ENCODE measurements around the gene TYROBP.
"Not testable (repeated sequence)": the region's sequence is repeated elsewhere in the genome, so short reads cannot be mapped to it uniquely, and the experiment has no call there.

The TYROBP gene

DNA sequence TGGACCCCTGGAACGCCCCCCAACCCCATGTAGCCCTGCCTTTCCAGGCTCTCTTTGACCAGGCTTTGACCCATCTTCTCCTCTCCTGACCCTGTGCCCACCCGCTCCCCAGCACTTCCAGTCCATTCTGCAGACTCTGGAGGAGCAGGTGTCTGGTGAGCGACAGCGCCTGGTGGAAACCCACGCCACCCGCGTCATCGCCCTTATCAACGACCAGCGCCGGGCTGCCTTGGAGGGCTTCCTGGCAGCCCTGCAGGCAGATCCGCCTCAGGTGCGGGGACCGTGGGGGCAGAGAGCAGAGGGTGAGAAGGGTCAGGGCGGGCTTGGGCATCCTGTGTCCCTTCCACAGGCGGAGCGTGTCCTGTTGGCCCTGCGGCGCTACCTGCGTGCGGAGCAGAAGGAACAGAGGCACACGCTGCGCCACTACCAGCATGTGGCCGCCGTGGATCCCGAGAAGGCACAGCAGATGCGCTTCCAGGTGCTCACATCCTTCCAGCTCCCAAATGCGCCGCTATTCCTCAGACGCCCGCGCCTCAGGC is 33.6 kb downstream of the TYROBP start:
- Histone ChIP-seq H3K36me3 (ENCODE audit: control insufficient read depth, insufficient read depth, low read length) (no peaks in the 10 kb centered on the region), H3K27me3 (ENCODE audit: control insufficient read depth, insufficient read depth, low read length) (peaks cover 28% of the 10 kb centered on the region)

DNA sequence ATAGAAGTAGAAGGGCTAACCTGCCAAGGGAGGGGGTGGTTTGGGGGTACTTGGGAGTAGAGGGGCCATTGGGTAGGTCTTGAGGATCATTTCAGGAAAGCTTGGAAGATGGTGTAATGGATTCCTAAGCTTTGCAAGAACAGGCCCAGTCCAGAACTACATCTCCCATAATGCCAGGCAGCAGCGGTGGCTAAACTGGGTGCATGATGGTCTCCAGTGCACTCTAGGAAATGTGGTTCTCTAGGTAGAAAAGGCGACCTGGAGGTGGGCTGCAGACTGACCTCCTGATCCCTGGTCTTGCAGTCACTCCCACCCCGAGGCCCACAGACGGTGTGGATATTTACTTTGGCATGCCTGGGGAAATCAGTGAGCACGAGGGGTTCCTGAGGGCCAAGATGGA is 35.9 kb downstream of the TYROBP start:
- Histone ChIP-seq H3K4me1 (ENCODE audit: control insufficient read depth, insufficient read depth, low read length) (peaks cover 16% of the 10 kb centered on the region), H3K9ac (ENCODE audit: low read length) (no peak overlapping the region), H3K27me3 (ENCODE audit: control insufficient read depth, insufficient read depth, low read length) (peaks cover 32% of the 10 kb centered on the region), H3K9me3 (ENCODE audit: control insufficient read depth, low read length) (no peaks in the 10 kb centered on the region), H3K4me3 (ENCODE audit: low read length) (no peak overlapping the region), H3K36me3 (ENCODE audit: control insufficient read depth, insufficient read depth, low read length) (no peaks in the 10 kb centered on the region)

More for the DNA sequence above, 33.6 kb downstream of the TYROBP start:
- H3K9me3 ChIP-seq (ENCODE audit: control insufficient read depth, low read length), result no peaks in the 10 kb centered on the region
- H3K9ac ChIP-seq (ENCODE audit: low read length), result no peak overlapping the region
- peaks cover 7% of the 10 kb centered on the region for H3K4me1 ChIP-seq (ENCODE audit: control insufficient read depth, insufficient read depth, low read length)
- no peak overlapping the region for H3K4me3 ChIP-seq (ENCODE audit: low read length)

DNA sequence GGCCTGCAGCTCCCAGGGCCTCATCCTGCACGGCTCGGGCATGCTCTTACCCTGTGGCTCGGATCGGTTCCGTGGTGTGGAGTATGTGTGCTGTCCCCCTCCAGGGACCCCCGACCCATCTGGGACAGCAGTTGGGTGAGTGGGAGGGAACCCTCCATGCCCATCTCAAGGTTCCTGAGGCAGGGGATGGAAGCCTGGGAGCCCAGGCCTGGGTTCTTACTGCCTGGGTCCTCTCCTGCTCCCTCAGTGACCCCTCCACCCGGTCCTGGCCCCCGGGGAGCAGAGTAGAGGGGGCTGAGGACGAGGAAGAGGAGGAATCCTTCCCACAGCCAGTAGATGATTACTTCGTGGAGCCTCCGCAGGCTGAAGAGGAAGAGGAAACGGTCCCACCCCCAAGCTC is 36.5 kb downstream of the TYROBP start:
- Histone ChIP-seq H3K9ac (ENCODE audit: low read length) (no peak overlapping the region), H3K4me1 (ENCODE audit: control insufficient read depth, insufficient read depth, low read length) (peaks cover 16% of the 10 kb centered on the region), H3K4me3 (ENCODE audit: low read length) (no peak overlapping the region), H3K36me3 (ENCODE audit: control insufficient read depth, insufficient read depth, low read length) (no peaks in the 10 kb centered on the region), H3K27me3 (ENCODE audit: control insufficient read depth, insufficient read depth, low read length) (peaks cover 32% of the 10 kb centered on the region), H3K9me3 (ENCODE audit: control insufficient read depth, low read length) (no peaks in the 10 kb centered on the region)

DNA sequence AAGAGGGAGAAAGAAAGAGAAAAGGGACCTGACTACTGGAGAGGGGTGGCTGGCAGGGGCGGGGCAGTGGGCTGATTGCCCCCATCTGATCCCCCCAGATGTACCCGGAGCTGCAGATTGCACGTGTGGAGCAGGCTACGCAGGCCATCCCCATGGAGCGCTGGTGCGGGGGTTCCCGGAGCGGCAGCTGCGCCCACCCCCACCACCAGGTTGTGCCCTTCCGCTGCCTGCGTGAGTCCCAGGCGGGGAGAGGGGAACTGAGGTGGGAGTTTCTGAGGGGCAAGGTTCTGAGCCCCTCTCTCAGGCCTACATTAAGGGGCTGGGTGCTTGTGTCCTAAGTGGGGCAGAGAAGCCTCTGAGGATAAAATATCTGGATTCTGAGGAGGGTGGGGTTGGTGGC is 37.3 kb downstream of the TYROBP start:
- no peak overlapping the region for H3K9ac ChIP-seq (ENCODE audit: low read length)
- no peaks in the 10 kb centered on the region for H3K9me3 ChIP-seq (ENCODE audit: control insufficient read depth, low read length)
- H3K4me1 ChIP-seq (ENCODE audit: control insufficient read depth, insufficient read depth, low read length), result peaks cover 16% of the 10 kb centered on the region
- no peaks in the 10 kb centered on the region for H3K36me3 ChIP-seq (ENCODE audit: control insufficient read depth, insufficient read depth, low read length)
- H3K4me3 ChIP-seq (ENCODE audit: low read length), result no peak overlapping the region
- peaks cover 32% of the 10 kb centered on the region for H3K27me3 ChIP-seq (ENCODE audit: control insufficient read depth, insufficient read depth, low read length)

DNA sequence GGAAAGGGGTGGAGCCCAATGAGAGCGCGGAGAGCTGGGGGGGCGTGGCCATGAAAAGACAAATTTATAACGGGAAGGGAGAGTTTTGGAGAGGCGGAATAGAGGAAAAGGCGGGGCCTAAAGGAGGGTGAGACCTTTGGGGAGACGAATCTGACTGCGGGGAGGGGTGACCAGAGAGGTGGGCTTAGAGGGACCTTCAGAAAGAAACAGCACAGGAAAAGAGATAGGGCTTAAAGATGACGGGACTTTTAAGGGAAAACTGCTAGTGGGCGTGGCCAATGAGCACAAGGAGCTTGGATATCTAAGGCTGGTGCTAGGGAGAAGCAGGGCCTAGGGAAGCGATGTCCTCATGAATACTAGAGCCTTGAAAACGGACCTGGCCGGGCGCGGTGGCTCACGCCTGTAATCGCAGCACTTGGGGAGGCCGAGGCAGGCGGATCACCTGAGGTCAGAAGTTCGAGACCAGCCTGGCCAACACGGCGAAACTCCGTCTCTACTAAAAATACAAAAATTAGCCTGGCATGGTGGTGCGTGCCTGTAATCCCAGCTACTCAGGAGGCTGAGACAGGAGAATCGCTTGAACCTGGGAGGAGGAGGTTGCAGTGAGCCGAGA is 37.9 kb downstream of the TYROBP start:
- H3K9me3 ChIP-seq (ENCODE audit: control insufficient read depth, low read length); H3K36me3 ChIP-seq (ENCODE audit: control insufficient read depth, insufficient read depth, low read length); H3K9ac ChIP-seq (ENCODE audit: low read length); H3K4me3 ChIP-seq (ENCODE audit: low read length): not testable (repeated sequence)
- Histone ChIP-seq H3K27me3 (ENCODE audit: control insufficient read depth, insufficient read depth, low read length) (peaks cover 32% of the 10 kb centered on the region), H3K4me1 (ENCODE audit: control insufficient read depth, insufficient read depth, low read length) (peaks cover 16% of the 10 kb centered on the region)

DNA sequence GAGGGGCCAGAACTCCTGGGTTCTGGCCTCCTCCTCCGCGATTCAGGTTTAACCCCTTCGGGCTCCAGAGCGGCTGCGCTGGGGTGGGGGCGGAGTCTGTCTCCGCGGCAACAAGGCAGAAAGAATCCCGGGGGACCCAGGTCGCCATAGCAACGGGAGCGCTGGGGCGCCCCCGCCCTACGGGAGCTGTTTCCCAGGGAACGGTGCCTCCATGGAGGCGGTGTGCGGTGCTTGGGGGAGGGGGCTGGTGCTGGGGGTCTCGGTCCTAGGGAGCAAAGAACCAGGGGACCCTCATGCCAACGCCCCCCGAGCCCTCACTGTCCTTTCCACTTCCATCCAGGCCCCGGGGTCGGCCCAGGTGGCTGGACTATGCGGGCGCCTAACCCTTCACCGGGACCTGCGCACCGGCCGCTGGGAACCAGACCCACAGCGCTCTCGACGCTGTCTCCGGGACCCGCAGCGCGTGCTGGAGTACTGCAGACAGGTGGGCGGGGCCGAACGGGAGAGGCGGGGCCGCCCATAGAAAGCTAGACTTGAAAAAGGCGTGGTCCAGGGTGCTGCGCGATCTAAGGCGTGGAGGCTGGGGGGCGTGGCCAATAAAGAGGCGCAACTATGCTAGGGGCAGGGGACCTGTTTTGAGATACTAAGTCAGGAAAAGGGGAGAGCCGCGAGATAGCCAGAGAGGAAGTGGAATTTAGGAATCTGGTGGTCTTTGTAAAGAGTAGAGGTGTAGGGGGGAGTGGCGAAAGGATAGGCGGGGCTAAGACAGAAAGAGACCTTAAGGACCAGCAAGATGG is 38.6 kb downstream of the TYROBP start:
- Histone ChIP-seq H3K36me3 (ENCODE audit: control insufficient read depth, insufficient read depth, low read length) (no peaks in the 10 kb centered on the region), H3K27me3 (ENCODE audit: control insufficient read depth, insufficient read depth, low read length) (peaks cover 32% of the 10 kb centered on the region), H3K9me3 (ENCODE audit: control insufficient read depth, low read length) (no peaks in the 10 kb centered on the region), H3K9ac (ENCODE audit: low read length) (no peak overlapping the region), H3K4me3 (ENCODE audit: low read length) (no peak overlapping the region), H3K4me1 (ENCODE audit: control insufficient read depth, insufficient read depth, low read length) (peaks cover 16% of the 10 kb centered on the region)

DNA sequence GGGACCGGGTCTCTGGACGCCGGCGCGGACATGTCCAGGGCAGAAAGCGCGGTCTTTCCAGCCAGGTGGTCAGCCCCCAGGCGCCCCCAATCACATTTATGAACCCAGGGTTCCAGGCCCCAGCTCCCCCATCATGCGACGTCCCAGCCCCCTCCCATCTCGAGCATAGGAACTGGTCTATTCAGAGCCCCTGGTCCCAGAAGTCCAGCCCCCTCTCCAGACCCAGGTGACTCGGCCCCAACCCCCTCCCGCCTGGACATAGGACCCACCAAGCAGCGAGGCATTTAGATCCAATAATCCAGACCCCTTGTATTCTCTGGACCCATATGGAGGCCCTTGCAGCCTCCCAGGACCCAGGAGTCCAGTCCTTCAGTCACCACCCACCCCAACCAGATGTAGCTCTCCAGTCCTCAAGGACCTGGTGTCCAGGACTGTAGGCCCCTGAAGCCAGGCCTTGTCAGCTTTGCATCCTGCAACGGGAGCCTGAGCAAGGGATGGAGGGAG is 39.2 kb downstream of the TYROBP start:
- Histone ChIP-seq H3K9me3 (ENCODE audit: control insufficient read depth, low read length) (no peaks in the 10 kb centered on the region), H3K36me3 (ENCODE audit: control insufficient read depth, insufficient read depth, low read length) (no peaks in the 10 kb centered on the region), H3K4me3 (ENCODE audit: low read length) (no peak overlapping the region), H3K9ac (ENCODE audit: low read length) (no peak overlapping the region), H3K4me1 (ENCODE audit: control insufficient read depth, insufficient read depth, low read length) (peaks cover 16% of the 10 kb centered on the region), H3K27me3 (ENCODE audit: control insufficient read depth, insufficient read depth, low read length) (peaks cover 32% of the 10 kb centered on the region)

DNA sequence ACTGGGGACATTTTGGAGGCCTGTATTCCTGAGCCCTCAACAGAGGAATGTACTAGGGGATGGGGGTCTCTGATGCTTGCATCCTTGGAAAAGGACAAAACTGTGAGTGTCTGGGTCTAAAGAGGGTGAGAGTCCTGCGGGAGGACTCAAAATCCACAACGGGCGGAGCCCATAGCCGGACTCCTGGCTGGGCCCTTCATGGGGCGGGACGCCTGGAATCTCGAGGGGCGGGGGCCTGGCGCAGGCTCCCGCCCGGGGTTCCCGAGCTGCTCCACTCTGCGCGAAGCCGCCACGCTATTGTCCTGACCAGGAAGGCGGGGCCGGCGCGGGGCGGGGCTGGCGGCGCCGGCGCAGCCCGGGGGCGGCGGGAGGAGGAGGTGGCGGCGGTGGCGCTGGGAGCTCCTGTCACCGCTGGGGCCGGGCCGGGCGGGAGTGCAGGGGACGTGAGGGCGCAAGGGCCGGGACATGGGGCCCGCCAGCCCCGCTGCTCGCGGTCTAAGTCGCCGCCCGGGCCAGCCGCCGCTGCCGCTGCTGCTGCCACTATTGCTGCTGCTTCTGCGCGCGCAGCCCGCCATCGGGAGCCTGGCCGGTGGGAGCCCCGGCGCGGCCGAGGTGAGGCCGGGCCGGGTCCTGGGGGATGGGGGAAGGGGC is 39.8 kb downstream of the TYROBP start, which contains the start of gene APLP1:
APLP1 (plus strand) TSS at position 403 of the 651 bp plus-strand sequence; CDS start at position 466, 63 bp downstream.
- Histone ChIP-seq H3K27me3 (ENCODE audit: control insufficient read depth, insufficient read depth, low read length) (peaks cover 32% of the 10 kb centered on the region), H3K4me3 (ENCODE audit: low read length) (no peak within 1 kb of the TSS), H3K9ac (ENCODE audit: low read length) (no peak within 1 kb of the TSS)

DNA sequence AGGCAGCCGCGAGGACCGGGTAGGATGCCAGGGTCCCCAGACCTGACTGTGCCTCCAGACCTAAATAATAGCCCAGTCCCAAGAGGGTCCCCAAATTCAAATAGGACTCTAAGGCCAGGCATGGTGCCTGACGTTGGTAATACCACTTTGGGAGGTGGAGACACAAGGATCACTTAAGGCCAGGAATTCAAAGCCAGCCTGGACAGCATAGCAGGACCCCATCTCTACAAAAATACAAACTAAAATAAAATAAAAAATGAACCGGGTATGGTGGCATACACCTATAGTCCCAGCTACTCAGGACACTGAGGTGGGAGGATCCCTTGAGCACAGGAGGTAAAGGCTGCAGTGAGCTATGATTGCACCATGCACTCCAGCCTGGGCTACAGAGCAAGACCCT is 45.1 kb downstream of the TYROBP start:
- peaks cover 14% of the 10 kb centered on the region for H3K4me1 ChIP-seq (ENCODE audit: control insufficient read depth, insufficient read depth, low read length)
- no peak overlapping the region for H3K4me3 ChIP-seq (ENCODE audit: low read length)
- no peaks in the 10 kb centered on the region for H3K9me3 ChIP-seq (ENCODE audit: control insufficient read depth, low read length)
- no peaks in the 10 kb centered on the region for H3K36me3 ChIP-seq (ENCODE audit: control insufficient read depth, insufficient read depth, low read length)
- H3K9ac ChIP-seq (ENCODE audit: low read length), result no peak overlapping the region
- H3K27me3 ChIP-seq (ENCODE audit: control insufficient read depth, insufficient read depth, low read length), result peaks cover 32% of the 10 kb centered on the region

More for the DNA sequence above, 39.8 kb downstream of the TYROBP start, which contains the start of gene APLP1:
- H3K4me1 ChIP-seq (ENCODE audit: control insufficient read depth, insufficient read depth, low read length), result peaks cover 16% of the 10 kb centered on the region
- H3K9me3 ChIP-seq (ENCODE audit: control insufficient read depth, low read length), result no peaks in the 10 kb centered on the region
- no peaks in the 10 kb centered on the region for H3K36me3 ChIP-seq (ENCODE audit: control insufficient read depth, insufficient read depth, low read length)

DNA sequence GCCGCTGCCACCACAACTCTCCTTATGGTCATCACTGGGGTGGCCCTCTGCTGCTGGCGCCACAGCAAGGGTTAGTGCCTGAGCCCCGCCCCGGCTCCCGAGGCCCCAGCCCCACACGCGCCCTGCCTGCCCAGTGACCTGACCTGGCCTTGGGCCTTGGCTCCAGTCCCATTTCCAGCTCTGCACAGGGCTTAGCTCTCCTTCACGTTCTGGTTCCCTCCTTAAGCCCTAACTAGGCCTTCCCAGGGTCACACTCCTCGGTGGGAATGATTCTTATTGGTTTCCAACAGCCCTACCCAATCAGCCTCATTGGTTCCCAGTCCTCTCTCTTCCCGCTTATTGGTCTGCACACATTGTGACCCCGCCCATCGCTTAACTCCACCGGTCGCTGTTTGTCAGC is 45.6 kb downstream of the TYROBP start:
- H3K36me3 ChIP-seq (ENCODE audit: control insufficient read depth, insufficient read depth, low read length), result no peaks in the 10 kb centered on the region
- H3K9me3 ChIP-seq (ENCODE audit: control insufficient read depth, low read length), result no peaks in the 10 kb centered on the region
- no peak overlapping the region for H3K9ac ChIP-seq (ENCODE audit: low read length)
- no peak overlapping the region for H3K4me3 ChIP-seq (ENCODE audit: low read length)
- peaks cover 14% of the 10 kb centered on the region for H3K4me1 ChIP-seq (ENCODE audit: control insufficient read depth, insufficient read depth, low read length)
- H3K27me3 ChIP-seq (ENCODE audit: control insufficient read depth, insufficient read depth, low read length), result peaks cover 36% of the 10 kb centered on the region

DNA sequence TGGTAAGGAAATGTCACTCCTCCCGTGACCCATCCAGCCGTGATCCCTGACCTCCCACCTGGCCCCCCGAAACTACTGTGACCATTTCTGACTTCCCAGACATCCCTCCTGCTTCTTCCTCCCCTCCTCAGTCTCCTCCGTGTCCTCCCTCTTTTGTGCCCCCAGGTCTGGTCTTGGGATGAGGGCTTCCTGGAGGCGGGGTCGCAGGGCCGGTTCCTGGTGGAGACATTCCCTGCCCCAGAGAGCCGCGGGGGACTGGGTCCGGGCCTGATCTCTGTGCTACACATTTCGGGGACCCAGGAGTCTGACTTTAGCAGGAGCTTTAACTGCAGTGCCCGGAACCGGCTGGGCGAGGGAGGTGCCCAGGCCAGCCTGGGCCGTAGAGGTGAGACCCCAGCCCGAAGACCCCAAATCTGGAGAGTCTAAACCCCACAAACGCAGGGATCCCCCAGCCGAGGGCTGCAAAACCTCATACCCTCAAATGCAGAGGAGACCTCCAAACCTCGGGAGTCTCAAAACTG is 46.4 kb downstream of the TYROBP start:
- Histone ChIP-seq H3K9me3 (ENCODE audit: control insufficient read depth, low read length) (no peaks in the 10 kb centered on the region), H3K4me1 (ENCODE audit: control insufficient read depth, insufficient read depth, low read length) (peaks cover 17% of the 10 kb centered on the region), H3K9ac (ENCODE audit: low read length) (no peak overlapping the region), H3K27me3 (ENCODE audit: control insufficient read depth, insufficient read depth, low read length) (peaks cover 43% of the 10 kb centered on the region), H3K36me3 (ENCODE audit: control insufficient read depth, insufficient read depth, low read length) (no peaks in the 10 kb centered on the region), H3K4me3 (ENCODE audit: low read length) (no peak overlapping the region)
